T-cell (primary cell): Measurements from ENCODE around the gene ATG5. TPM values are rescaled to one million over a fixed set of nuclear protein-coding genes. Genes with fewer than 3 reads are reported as not detected.
"Not testable (repeated sequence)": the region's sequence is repeated elsewhere in the genome, so short reads cannot be mapped to it uniquely, and the experiment has no call there.

Experiments
- ATAC-seq, 4 experiments: fragments of 200-7000 bp in 3 of 4; fragments of 150-1000 bp in 1 of 4; cut with Tn5 transposase; replicated peaks in 1 of 4; 1 replicate in 3 of 4; 2 replicates in 1 of 4; pipeline ENCODE4 v1.10.0; 2021; ENCODE audit warnings: moderate library complexity in 3 of 4, mild to moderate bottlenecking in 2 of 4, moderate number of reproducible peaks in 1 of 4
- CTCF ChIA-PET, 2 donors: fragments of 300-600 bp; sonication (Branson Sonifier 250); formaldehyde crosslinking; loops; one replicate each; lab custom pipeline; 2022; ENCODE audit warnings: antibody characterized with exemption in 2 of 2; lab: Charles Lee
- POLR2A ChIA-PET, 2 donors: fragments of 300-600 bp; sonication (Branson Sonifier 250); formaldehyde crosslinking; loops; one replicate each; lab custom pipeline; 2022; ENCODE audit warnings: antibody characterized with exemption in 2 of 2; lab: Charles Lee
- DNase-seq, 35 experiments: peaks; one replicate each; pipeline versions ENCODE4 v3.0.0 to v3.0.0-alpha.2; 2013 to 2023
- H3K27ac ChIP-seq: one replicate; pipeline ENCODE4 v1.5.1; 2013; ENCODE audit warnings: low read length
- H3K27me3 ChIP-seq, 2 experiments: replicated peaks in 1 of 2; 1 replicate in 1 of 2; 2 replicates in 1 of 2; pipeline versions ENCODE4 v1.6.1 to v1.7.0; 2013; ENCODE audit warnings: low read length in 1 of 2, mixed read lengths in 1 of 2; ENCODE audit not compliant: control insufficient read depth in 2 of 2, insufficient read depth in 2 of 2; ENCODE audit errors: extremely low read depth in 1 of 2
- H3K36me3 ChIP-seq, 2 donors: 1 replicate in 1 of 2; 2 replicates in 1 of 2; pipeline versions ENCODE4 v1.6.1 to v1.7.0; 2013; ENCODE audit warnings: low read length in 1 of 2; ENCODE audit not compliant: control insufficient read depth in 2 of 2, insufficient read depth in 1 of 2; ENCODE audit errors: extremely low read depth in 1 of 2
- H3K4me1 ChIP-seq, 2 experiments: 1 replicate in 1 of 2; 2 replicates in 1 of 2; pipeline versions ENCODE4 v1.6.1 to v1.7.0; 2013; ENCODE audit warnings: low read length in 2 of 2, mixed read lengths in 1 of 2; ENCODE audit not compliant: insufficient read depth in 2 of 2, control insufficient read depth in 1 of 2; ENCODE audit errors: extremely low read depth in 1 of 2
- H3K4me3 ChIP-seq, 2 donors: 1 replicate in 1 of 2; 2 replicates in 1 of 2; pipeline versions ENCODE4 v1.5.1 to v1.7.0; 2013; ENCODE audit warnings: mild to moderate bottlenecking in 2 of 2, low read length in 1 of 2, moderate library complexity in 1 of 2; ENCODE audit not compliant: control insufficient read depth in 1 of 2; ENCODE audit errors: extremely low read depth in 1 of 2
- H3K9me3 ChIP-seq: 2 replicates; pipeline ENCODE4 v1.7.0; 2013
- H3K27ac Mint-ChIP-seq, 2 donors: one replicate each; pipeline ENCODE4 v1.8.0; 2020 to 2021; ENCODE audit warnings: mild to moderate bottlenecking in 2 of 2, mixed read lengths in 2 of 2
- H3K27me3 Mint-ChIP-seq, 2 donors: one replicate each; pipeline ENCODE4 v1.8.0; 2021 to 2022; ENCODE audit warnings: mixed read lengths in 2 of 2
- H3K36me3 Mint-ChIP-seq: one replicate; pipeline ENCODE4 v1.8.0; 2021; ENCODE audit warnings: mixed read lengths
- H3K4me1 Mint-ChIP-seq, 3 donors: one replicate each; pipeline ENCODE4 v1.8.0; 2020 to 2022; ENCODE audit warnings: mixed read lengths in 3 of 3, mild to moderate bottlenecking in 1 of 3
- H3K4me3 Mint-ChIP-seq, 3 donors: one replicate each; pipeline ENCODE4 v1.8.0; 2020 to 2022; ENCODE audit warnings: mild to moderate bottlenecking in 3 of 3, mixed read lengths in 3 of 3, moderate library complexity in 3 of 3
- H3K9me3 Mint-ChIP-seq, 3 donors: one replicate each; pipeline ENCODE4 v1.8.0; 2020 to 2022; ENCODE audit warnings: mixed read lengths in 3 of 3
- WGBS: methylation state at CpG from one replicate; pipeline ENCODE4 v1.1.5; 2013; ENCODE audit warnings: missing lambda C conversion rate; ENCODE audit not compliant: insufficient coverage; 5-methylcytosine and 5-hydroxymethylcytosine counted together
- total RNA-seq, 35 experiments: library from RNA in 6 of 35; stranded (reverse) in 6 of 35; fragments of 120-200 nt in 1 of 35; gene quantifications; one replicate each; pipeline versions ENCODE4 v1.2.1 to v1.2.4 and lab custom pipeline; 2013 to 2026

ATG5 gene
- total RNA-seq, 5 donors from 2014 or later (not counting 1 experiment from before 2014, with no cell fraction given): 20.4 to 28.7 (median 23.7) TPM

DNA sequence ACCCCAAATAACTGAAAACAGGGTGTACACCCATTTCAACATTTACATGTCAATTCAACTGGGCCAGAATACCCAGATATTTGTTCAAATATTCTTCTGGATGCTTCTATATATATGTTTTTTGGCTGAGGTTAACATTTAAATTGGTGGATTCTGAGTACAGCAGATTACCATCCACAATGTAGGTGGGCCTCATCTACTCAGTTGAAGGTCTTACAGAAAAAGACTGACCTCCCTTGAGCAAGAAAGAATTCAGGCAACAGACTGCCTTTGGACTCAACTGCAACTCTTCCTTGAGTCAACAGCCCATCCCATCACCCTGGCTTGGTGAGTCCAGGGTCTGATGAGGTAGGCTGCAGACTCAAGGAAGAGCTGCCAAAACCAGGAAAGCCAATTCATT, 84.1 kb downstream of the ATG5 start:
- Mint-ChIP-seq H3K27ac (no peak overlapping the region), H3K4me1 (peaks cover 0 to 7% (median 4%) of the 10 kb centered on the region in 3 donors), H3K27me3 (no peaks in the 10 kb centered on the region), H3K4me3 (no peak overlapping the region), H3K9me3 (peaks cover 0 to 4% (median 0%) of the 10 kb centered on the region in 3 donors), H3K36me3 (peaks cover 33% of the 10 kb centered on the region)
- H3K36me3 ChIP-seq: peaks cover 3 to 4% of the 10 kb centered on the region in 2 donors
- ChIA-PET POLR2A (no interaction called here), CTCF (no interaction called here)
- H3K27me3 ChIP-seq: no peaks in the 10 kb centered on the region
- no peak overlapping the region for H3K27ac ChIP-seq
- H3K4me1 ChIP-seq: no peaks in the 10 kb centered on the region
- H3K9me3 ChIP-seq: no peaks in the 10 kb centered on the region
- no peak overlapping the region for H3K4me3 ChIP-seq
- no peak for DNase-seq
- ATAC-seq: no peak

DNA sequence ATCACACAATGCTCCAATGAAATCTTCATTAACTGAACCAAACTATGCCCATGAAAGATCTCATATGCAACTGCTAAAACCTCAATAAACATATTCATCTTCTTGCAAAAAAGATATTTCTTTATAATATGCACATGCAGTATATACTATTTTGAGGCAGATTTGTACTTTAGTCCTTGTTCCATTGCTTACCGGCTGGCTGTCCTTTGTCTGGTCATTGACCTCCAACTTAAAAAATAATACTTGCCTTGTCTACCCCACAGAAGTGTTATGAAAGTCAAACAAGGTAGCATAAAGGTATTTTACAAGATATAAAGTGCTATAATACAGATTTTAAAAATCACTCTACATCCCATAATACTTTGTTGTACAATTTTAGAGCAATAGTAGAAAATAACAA, 88.3 kb downstream of the ATG5 start:
- ATAC-seq (no peak), DNase-seq (no peak)
- no peak overlapping the region for H3K4me3 Mint-ChIP-seq
- H3K36me3 Mint-ChIP-seq: peaks cover 46% of the 10 kb centered on the region
- H3K4me1 Mint-ChIP-seq: peaks cover 0 to 4% (median 0%) of the 10 kb centered on the region in 3 donors
- H3K27ac ChIP-seq: no peak overlapping the region
- no peaks in the 10 kb centered on the region for H3K27me3 Mint-ChIP-seq
- no peaks in the 10 kb centered on the region for H3K4me1 ChIP-seq
- H3K27me3 ChIP-seq: no peaks in the 10 kb centered on the region
- H3K9me3 Mint-ChIP-seq: peaks cover 0 to 7% (median 0%) of the 10 kb centered on the region in 3 donors
- H3K27ac Mint-ChIP-seq: no peak overlapping the region
- peaks cover 0 to 4% of the 10 kb centered on the region in 2 donors for H3K36me3 ChIP-seq
- no peak overlapping the region for H3K4me3 ChIP-seq
- peaks cover 4% of the 10 kb centered on the region for H3K9me3 ChIP-seq
- ChIA-PET POLR2A (no interaction called here), CTCF (no interaction called here)
- no CpG with 5 or more reads among the region's 1 CpG for WGBS

- peaks cover 9 to 14% (median 11%) of the 10 kb centered on the region in 3 donors for H3K4me1 Mint-ChIP-seq
- H3K4me1 ChIP-seq, H3K27me3 Mint-ChIP-seq, ATAC-seq, H3K27ac Mint-ChIP-seq, POLR2A ChIA-PET, H3K36me3 ChIP-seq, H3K9me3 ChIP-seq, H3K4me3 Mint-ChIP-seq, H3K27ac ChIP-seq, H3K27me3 ChIP-seq, CTCF ChIA-PET, H3K9me3 Mint-ChIP-seq, DNase-seq, H3K4me3 ChIP-seq: not testable (repeated sequence)
- peaks cover 21% of the 10 kb centered on the region for H3K36me3 Mint-ChIP-seq
- no CpG with 5 or more reads among the region's 5 CpGs for WGBS
These were observed 95.6 kb downstream of the ATG5 start for GRCh38 chr6:106229876-106230445.

GRCh38 chr6:106227612-106228507, 97.7 kb downstream of the ATG5 start:
- no peaks in the 10 kb centered on the region for H3K9me3 Mint-ChIP-seq
- no peaks in the 10 kb centered on the region for H3K27me3 ChIP-seq
- H3K36me3 Mint-ChIP-seq: peaks cover 5% of the 10 kb centered on the region
- H3K27ac Mint-ChIP-seq: peak overlapping the region; percentile 54 to 66
- no peaks in the 10 kb centered on the region for H3K9me3 ChIP-seq
- CTCF ChIA-PET: interaction anchor here in 1 of 2 donors (0.6 kb wide), 1 partner anchor 796 kb away, joined by 6 read pairs; no protein-coding TSS in a partner anchor
- no peaks in the 10 kb centered on the region for H3K27me3 Mint-ChIP-seq
- no peaks in the 10 kb centered on the region for H3K4me1 ChIP-seq
- H3K4me3 ChIP-seq: no peak overlapping the region
- H3K36me3 ChIP-seq: no peaks in the 10 kb centered on the region
- H3K4me1 Mint-ChIP-seq: peaks cover 17 to 26% (median 18%) of the 10 kb centered on the region in 3 donors
- 97% methylated on average over 15 of the region's 17 CpGs for WGBS
- no peak for ATAC-seq
- DNase-seq: no peak
- no peak overlapping the region for H3K27ac ChIP-seq
- POLR2A ChIA-PET: interaction anchor here (0.5 to 0.7 kb wide), 3 partner anchors 132 to 555 kb away, joined by 3 read pairs; no protein-coding TSS in a partner anchor
- no peak overlapping the region for H3K4me3 Mint-ChIP-seq

GRCh38 chr6:106226676-106227075, 98.9 kb downstream of the ATG5 start:
- ATAC-seq (no peak), DNase-seq (no peak)
- CTCF ChIA-PET: interaction anchor here in 1 of 2 donors (0.6 to 0.7 kb wide), 2 partner anchors 108 to 179 kb away, joined by 3 to 8 read pairs; no protein-coding TSS in a partner anchor
- Mint-ChIP-seq H3K27me3 (no peaks in the 10 kb centered on the region), H3K4me1 (peaks cover 17 to 26% (median 22%) of the 10 kb centered on the region in 3 donors), H3K27ac (peak overlapping the region; percentile 54 to 66), H3K36me3 (peaks cover 5% of the 10 kb centered on the region), H3K4me3 (no peak overlapping the region), H3K9me3 (no peaks in the 10 kb centered on the region)
- no CpG with 5 or more reads among the region's 2 CpGs for WGBS
- Histone ChIP-seq H3K4me3 (no peak overlapping the region), H3K27ac (no peak overlapping the region), H3K4me1 (no peaks in the 10 kb centered on the region), H3K36me3 (no peaks in the 10 kb centered on the region), H3K9me3 (no peaks in the 10 kb centered on the region), H3K27me3 (no peaks in the 10 kb centered on the region)
- POLR2A ChIA-PET: no interaction called here

- H3K36me3 ChIP-seq: no peaks in the 10 kb centered on the region
- no peak overlapping the region for H3K4me3 Mint-ChIP-seq
- H3K27ac ChIP-seq: no peak overlapping the region
- H3K4me1 Mint-ChIP-seq: peaks cover 20 to 26% (median 26%) of the 10 kb centered on the region in 3 donors
- DNase-seq (no peak), ATAC-seq (no peak)
- ChIA-PET POLR2A (no interaction called here), CTCF (interaction anchor here (0.7 to 4.0 kb wide), 4 partner anchors 142 to 793 kb away, joined by 3 to 55 read pairs (median 5); no protein-coding TSS in a partner anchor)
- H3K27me3 Mint-ChIP-seq: no peaks in the 10 kb centered on the region
- H3K9me3 ChIP-seq: no peaks in the 10 kb centered on the region
- H3K9me3 Mint-ChIP-seq: no peaks in the 10 kb centered on the region
- no peak overlapping the region for H3K4me3 ChIP-seq
- H3K36me3 Mint-ChIP-seq: no peaks in the 10 kb centered on the region
- H3K27ac Mint-ChIP-seq: peak overlapping the region; percentile 59 to 64
- H3K4me1 ChIP-seq: no peaks in the 10 kb centered on the region
- no peaks in the 10 kb centered on the region for H3K27me3 ChIP-seq
These were observed 100.0 kb downstream of the ATG5 start for GRCh38 chr6:106225581-106225980.
